HepG2 (cell line): Measurements from ENCODE around the gene GNG3. TPM values are rescaled to one million over a fixed set of nuclear protein-coding genes. Genes with fewer than 3 reads are reported as not detected.

Experiments
- ATAC-seq: fragments of 200-7000 bp; cut with Tn5 transposase; 3 replicates; pipeline ENCODE4 v1.9.1; 2020; ENCODE audit warnings: mild to moderate bottlenecking, moderate library complexity
- BruUV-seq: library from RNA; stranded (reverse); fragments of 400-500 nt; replicated peaks from 2 replicates; lab custom pipeline; 2021; lab: Mats Ljungman, UMichigan
- CTCF ChIA-PET: fragments of 300-600 bp; formaldehyde crosslinking; extraction: SDS; loops from one replicate; lab custom pipeline; 2021; ENCODE audit warnings: low total read pairs, inconsistent platforms, low intra/inter-chr PET ratio; lab: Yijun Ruan, JAX
- POLR2A ChIA-PET: fragments of 350-600 bp; sonication (Branson Sonifier 250); formaldehyde crosslinking; loops from one replicate; lab custom pipeline; 2020; ENCODE audit warnings: antibody characterized with exemption, inconsistent platforms; lab: Yijun Ruan, JAX
- DNase-seq: peaks from one replicate; pipeline ENCODE4 v3.0.0-alpha.2; 2015; ENCODE audit warnings: low spot score
- FAIRE-seq: peaks from 3 replicates; lab custom pipeline; 2011; peaks lifted over from hg19 to GRCh38; lab: Jason Lieb, UNC
- H2AFZ ChIP-seq: one replicate; pipeline ENCODE4 v1.6.1; 2011; ENCODE audit warnings: low read length, inconsistent platforms
- H3K27ac ChIP-seq: fragments of 300-600 bp; 3 replicates; pipeline ENCODE4 v1.8.0; 2011; ENCODE audit warnings: mixed run types, mild to moderate bottlenecking, mixed read lengths, low read length, inconsistent platforms; ENCODE audit not compliant: insufficient read depth; ENCODE audit errors: extremely low read length
- H3K27me3 ChIP-seq, 2 experiments: fragments of 200-600 bp in 1 of 2; 2 replicates in 1 of 2; 3 replicates in 1 of 2; pipeline versions ENCODE4 v1.6.0 to v1.8.0; 2011; ENCODE audit warnings: low read length in 2 of 2, mild to moderate bottlenecking in 2 of 2, moderate library complexity in 2 of 2, inconsistent platforms in 1 of 2; ENCODE audit not compliant: insufficient read depth in 2 of 2, control insufficient read depth in 1 of 2
- H3K36me3 ChIP-seq, 2 experiments: fragments of 200-600 bp in 1 of 2; replicated peaks in 1 of 2; 2 replicates in 1 of 2; 3 replicates in 1 of 2; pipeline versions ENCODE4 v1.5.1 to v1.8.0; 2011; ENCODE audit warnings: low read length in 2 of 2, inconsistent platforms in 1 of 2; ENCODE audit not compliant: insufficient read depth in 2 of 2, control insufficient read depth in 1 of 2
- H3K4me1 ChIP-seq: 2 replicates; pipeline ENCODE4 v1.5.1; 2012; ENCODE audit warnings: low read length, inconsistent platforms; ENCODE audit not compliant: insufficient read depth
- H3K4me2 ChIP-seq: 2 replicates; pipeline ENCODE4 v1.6.0; 2011; ENCODE audit warnings: low read depth, low read length, inconsistent platforms
- H3K4me3 ChIP-seq, 3 experiments: fragments of 200-600 bp in 1 of 3; sonication (generic), shearing (Covaris generic) in 1 of 3; replicated peaks in 1 of 3; 2 replicates each; pipeline ENCODE4 v1.5.1; 2011 to 2016; ENCODE audit warnings: low read length in 3 of 3, inconsistent platforms in 2 of 3, low read depth in 2 of 3, mild to moderate bottlenecking in 2 of 3, control low read depth in 1 of 3, mixed read lengths in 1 of 3; ENCODE audit not compliant: insufficient read depth in 1 of 3
- H3K79me2 ChIP-seq: one replicate; pipeline ENCODE4 v1.6.1; 2011; ENCODE audit warnings: low read length, inconsistent platforms; ENCODE audit not compliant: insufficient read depth
- H3K9ac ChIP-seq: 2 replicates; pipeline ENCODE4 v1.6.0; 2011; ENCODE audit warnings: mild to moderate bottlenecking, low read depth, low read length, inconsistent platforms; ENCODE audit not compliant: insufficient read depth
- H3K9me3 ChIP-seq: 2 replicates; pipeline ENCODE4 v1.5.1; 2012; ENCODE audit warnings: mild to moderate bottlenecking, low read length
- H4K20me1 ChIP-seq: 2 replicates; pipeline ENCODE4 v1.6.0; 2011; ENCODE audit warnings: inconsistent platforms, mild to moderate bottlenecking, low read length, moderate library complexity; ENCODE audit not compliant: insufficient read depth
- AHR ChIP-seq: IDR thresholded peaks from 2 replicates; pipeline ENCODE4 v1.6.1; 2018; ENCODE audit warnings: missing genetic modification reagents, missing compliant biosample characterization
- BORCS8-MEF2B ChIP-seq: sonication (generic); formaldehyde crosslinking; IDR thresholded peaks from 2 replicates; pipeline ENCODE4 v1.8.0; 2022; ENCODE audit warnings: mild to moderate bottlenecking, missing genetic modification reagents
- CENPX ChIP-seq: sonication (generic); formaldehyde crosslinking; IDR thresholded peaks from 2 replicates; pipeline ENCODE4 v1.9.0; 2021; ENCODE audit warnings: mild to moderate bottlenecking, missing genetic modification reagents, moderate library complexity
- HNF4A ChIP-seq: sonication (generic); formaldehyde crosslinking; IDR thresholded peaks from 2 replicates; pipeline ENCODE4 v1.4.0; 2020; ENCODE audit warnings: missing genetic modification reagents
- HOXA9 ChIP-seq: sonication (generic); formaldehyde crosslinking; IDR thresholded peaks from 2 replicates; pipeline ENCODE4 v1.8.1; 2022; ENCODE audit warnings: missing genetic modification reagents, mild to moderate bottlenecking, moderate library complexity, borderline replicate concordance
- NBN ChIP-seq: fragments of 450-650 bp; conservative IDR thresholded peaks from 2 replicates; pipeline ENCODE4 v1.6.1; 2017
- NFYC ChIP-seq: IDR thresholded peaks from 2 replicates; pipeline ENCODE4 v1.6.1; 2016; ENCODE audit warnings: missing genetic modification reagents, missing compliant biosample characterization
- ZFP41 ChIP-seq: sonication (generic); formaldehyde crosslinking; IDR thresholded peaks from 2 replicates; pipeline ENCODE4 v1.4.0; 2020; ENCODE audit warnings: mild to moderate bottlenecking, missing genetic modification reagents, borderline replicate concordance
- ZNF138 ChIP-seq: sonication (generic); formaldehyde crosslinking; IDR thresholded peaks from 2 replicates; pipeline ENCODE4 v1.5.0; 2020; ENCODE audit warnings: mild to moderate bottlenecking, low read depth, missing genetic modification reagents
- ZNF253 ChIP-seq: sonication (generic); formaldehyde crosslinking; IDR thresholded peaks from 2 replicates; pipeline ENCODE4 v1.8.0; 2022; ENCODE audit warnings: mild to moderate bottlenecking, missing genetic modification reagents, borderline replicate concordance
- ZNF564 ChIP-seq: sonication (generic); formaldehyde crosslinking; IDR thresholded peaks from 2 replicates; pipeline ENCODE4 v1.8.1; 2023; ENCODE audit warnings: mild to moderate bottlenecking, missing genetic modification reagents
- ZNF660 ChIP-seq: sonication (generic); formaldehyde crosslinking; IDR thresholded peaks from 2 replicates; pipeline ENCODE4 v1.5.1; 2020; ENCODE audit warnings: mild to moderate bottlenecking, low read depth, missing genetic modification reagents, borderline replicate concordance
- WGBS: methylation state at CpG from one replicate; pipeline ENCODE4 v1.1.6; 2017; ENCODE audit warnings: low lambda C conversion rate; 5-methylcytosine and 5-hydroxymethylcytosine counted together
- in situ Hi-C: cut with HindIII; loops from 2 replicates; pipeline ENCODE4 v1.10.0; 2017; ENCODE audit warnings: low pct_unique_long_range_greater_than_20kb; ENCODE audit not compliant: extremely low pct_ligation_motif_present
- intact Hi-C: fragments of 100-400 bp; cut with micrococcal nuclease; formaldehyde crosslinking; loops from one replicate; pipeline ENCODE4 v1.10.0; 2022; ENCODE audit not compliant: unreplicated experiment
- polyA plus RNA-seq, 8 experiments: library from polyadenylated mRNA; depleted of rRNA in 3 of 8; stranded (reverse) in 7 of 8; unstranded in 1 of 8; fragments of >200 nt; fragmentation: Illumina TruSeq in 4 of 8; extraction: Trizol in 4 of 8; gene quantifications; 2 replicates each; pipeline versions ENCODE4 v1.2.1 to v1.2.3, GENCODE V29; 2011 to 2016; ENCODE audit warnings: low read depth in 4 of 8, missing spikeins in 1 of 8, mixed read lengths in 1 of 8; ENCODE audit not compliant: insufficient read depth in 1 of 8
- total RNA-seq, 5 experiments: library from RNA; depleted of rRNA; stranded (reverse); fragments of >200 nt; fragmentation: Illumina TruSeq; extraction: Trizol; gene quantifications; 2 replicates each; pipeline ENCODE4 v1.2.3, GENCODE V29; 2016; ENCODE audit warnings: low read depth in 1 of 5
- TF ChIP-seq, protein P1 (sequence below): sonication (generic); formaldehyde crosslinking; IDR thresholded peaks from 2 replicates; pipeline ENCODE4 v1.4.0; 2020; ENCODE audit warnings: missing genetic modification reagents, borderline replicate concordance
- TF ChIP-seq, protein P2 (sequence below): sonication (generic); formaldehyde crosslinking; IDR thresholded peaks from 2 replicates; pipeline ENCODE4 v1.9.0; 2021; ENCODE audit warnings: mild to moderate bottlenecking, missing genetic modification reagents

GNG3 gene
- total and polyA plus RNA-seq, 2 of the 13 experiments (the other 11 are each of a cell fraction or from before 2014, with no cell fraction given), result not detected

DNA sequence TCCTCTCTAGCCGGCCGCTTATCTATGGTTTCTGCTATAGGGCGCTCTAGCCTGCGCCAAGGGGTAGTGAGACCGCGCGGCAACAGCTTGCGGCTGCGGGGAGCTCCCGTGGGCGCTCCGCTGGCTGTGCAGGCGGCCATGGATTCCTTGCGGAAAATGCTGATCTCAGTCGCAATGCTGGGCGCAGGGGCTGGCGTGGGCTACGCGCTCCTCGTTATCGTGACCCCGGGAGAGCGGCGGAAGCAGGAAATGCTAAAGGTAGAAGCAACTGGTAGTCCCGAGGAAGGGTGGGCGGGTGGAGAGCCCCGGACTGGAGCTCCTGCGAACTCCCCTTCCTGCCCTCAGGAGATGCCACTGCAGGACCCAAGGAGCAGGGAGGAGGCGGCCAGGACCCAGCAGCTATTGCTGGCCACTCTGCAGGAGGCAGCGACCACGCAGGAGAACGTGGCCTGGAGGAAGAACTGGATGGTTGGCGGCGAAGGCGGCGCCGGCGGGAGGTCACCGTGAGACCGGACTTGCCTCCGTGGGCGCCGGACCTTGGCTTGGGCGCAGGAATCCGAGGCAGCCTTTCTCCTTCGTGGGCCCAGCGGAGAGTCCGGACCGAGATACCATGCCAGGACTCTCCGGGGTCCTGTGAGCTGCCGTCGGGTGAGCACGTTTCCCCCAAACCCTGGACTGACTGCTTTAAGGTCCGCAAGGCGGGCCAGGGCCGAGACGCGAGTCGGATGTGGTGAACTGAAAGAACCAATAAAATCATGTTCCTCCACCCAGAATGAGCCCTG lies 35.7 kb upstream of the GNG3 start, which contains the start of the genes LBHD1 and UQCC3 (continued):
- TF ChIP-seq, protein P1, sequence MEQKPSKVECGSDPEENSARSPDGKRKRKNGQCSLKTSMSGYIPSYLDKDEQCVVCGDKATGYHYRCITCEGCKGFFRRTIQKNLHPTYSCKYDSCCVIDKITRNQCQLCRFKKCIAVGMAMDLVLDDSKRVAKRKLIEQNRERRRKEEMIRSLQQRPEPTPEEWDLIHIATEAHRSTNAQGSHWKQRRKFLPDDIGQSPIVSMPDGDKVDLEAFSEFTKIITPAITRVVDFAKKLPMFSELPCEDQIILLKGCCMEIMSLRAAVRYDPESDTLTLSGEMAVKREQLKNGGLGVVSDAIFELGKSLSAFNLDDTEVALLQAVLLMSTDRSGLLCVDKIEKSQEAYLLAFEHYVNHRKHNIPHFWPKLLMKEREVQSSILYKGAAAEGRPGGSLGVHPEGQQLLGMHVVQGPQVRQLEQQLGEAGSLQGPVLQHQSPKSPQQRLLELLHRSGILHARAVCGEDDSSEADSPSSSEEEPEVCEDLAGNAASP (CRISPR knock-in tag), result 0 out of 2 replicates have a peak, but pooled peaks have one; percentile 12
- no peak for TF ChIP-seq ZNF660 (CRISPR knock-in tag)
- TF ChIP-seq CENPX (CRISPR knock-in tag), result no peak
- TF ChIP-seq BORCS8-MEF2B (CRISPR knock-in tag), result 0 out of 2 replicates have a peak, but pooled peaks have one; percentile 67
- TF ChIP-seq ZNF253 (CRISPR knock-in tag), result 0 out of 2 replicates have a peak, but pooled peaks have one; percentile 5
- no peak for TF ChIP-seq NBN
- TF ChIP-seq NFYC (CRISPR knock-in tag), result no peak
- peak; percentile 42; the same call in 1 of the 2 replicates for TF ChIP-seq ZNF138 (CRISPR knock-in tag)

DNA sequence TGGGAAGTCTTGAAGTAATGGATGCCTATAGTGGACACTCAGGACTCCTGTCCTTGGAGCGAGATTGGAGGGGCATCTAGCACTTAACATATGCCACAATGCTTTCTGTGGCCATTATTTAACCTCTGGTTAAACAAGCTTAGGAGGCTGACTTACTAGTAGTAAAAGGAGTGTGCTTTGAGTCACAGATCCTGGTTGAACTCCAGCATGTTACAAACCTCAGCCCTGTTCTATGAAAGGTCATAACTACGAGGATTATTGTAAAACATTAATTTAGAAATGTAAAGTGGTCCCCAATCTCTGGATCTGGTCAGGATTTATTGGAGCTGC lies 34.3 kb upstream of the GNG3 start:
- Histone ChIP-seq H3K4me1 (peaks cover 59% of the 10 kb centered on the region), H3K27me3 (no peaks in the 10 kb centered on the region; a peak in 1 of 5 replicates), H3K4me2 (peak overlapping the region; percentile 76), H3K9me3 (no peaks in the 10 kb centered on the region), H3K36me3 (peaks cover 0 to 7% of the 10 kb centered on the region in 2 experiments; a peak in 1 of 5 replicates), H3K79me2 (peaks cover 26% of the 10 kb centered on the region), H3K9ac (peak overlapping the region; percentile 96; the same call in 1 of the 2 replicates), H2AFZ (no peak overlapping the region), H3K4me3 (peak overlapping the region in 2 of 3 experiments; percentile 3 to 98; a peak in 2 of 6 replicates), H3K27ac (peak overlapping the region; percentile 29), H4K20me1 (no peaks in the 10 kb centered on the region; the same call in 1 of the 2 replicates)
- ATAC-seq (no peak), DNase-seq (no peak), FAIRE-seq (no peak)
- in situ Hi-C loops, result no loop called here
- POLR2A ChIA-PET, result interaction anchor here (0.8 to 6.6 kb wide), 8 partner anchors 7 to 99 kb away, joined by 3 to 64 read pairs (median 19); partner anchors contain the start of genes C11orf98, CSKMT, EEF1G and GANAB
- 74% methylated on average over 2 of the region's 2 CpGs for WGBS
- intact Hi-C loops, result no loop called here
- CTCF ChIA-PET, result no interaction called here
- no TSS peak for BruUV-seq
- TF ChIP-seq ZNF564 (CRISPR knock-in tag) (no peak), AHR (CRISPR knock-in tag) (no peak), ZFP41 (CRISPR knock-in tag) (no peak), HOXA9 (CRISPR knock-in tag) (no peak), HNF4A (CRISPR knock-in tag) (no peak)
- TF ChIP-seq, protein P2, sequence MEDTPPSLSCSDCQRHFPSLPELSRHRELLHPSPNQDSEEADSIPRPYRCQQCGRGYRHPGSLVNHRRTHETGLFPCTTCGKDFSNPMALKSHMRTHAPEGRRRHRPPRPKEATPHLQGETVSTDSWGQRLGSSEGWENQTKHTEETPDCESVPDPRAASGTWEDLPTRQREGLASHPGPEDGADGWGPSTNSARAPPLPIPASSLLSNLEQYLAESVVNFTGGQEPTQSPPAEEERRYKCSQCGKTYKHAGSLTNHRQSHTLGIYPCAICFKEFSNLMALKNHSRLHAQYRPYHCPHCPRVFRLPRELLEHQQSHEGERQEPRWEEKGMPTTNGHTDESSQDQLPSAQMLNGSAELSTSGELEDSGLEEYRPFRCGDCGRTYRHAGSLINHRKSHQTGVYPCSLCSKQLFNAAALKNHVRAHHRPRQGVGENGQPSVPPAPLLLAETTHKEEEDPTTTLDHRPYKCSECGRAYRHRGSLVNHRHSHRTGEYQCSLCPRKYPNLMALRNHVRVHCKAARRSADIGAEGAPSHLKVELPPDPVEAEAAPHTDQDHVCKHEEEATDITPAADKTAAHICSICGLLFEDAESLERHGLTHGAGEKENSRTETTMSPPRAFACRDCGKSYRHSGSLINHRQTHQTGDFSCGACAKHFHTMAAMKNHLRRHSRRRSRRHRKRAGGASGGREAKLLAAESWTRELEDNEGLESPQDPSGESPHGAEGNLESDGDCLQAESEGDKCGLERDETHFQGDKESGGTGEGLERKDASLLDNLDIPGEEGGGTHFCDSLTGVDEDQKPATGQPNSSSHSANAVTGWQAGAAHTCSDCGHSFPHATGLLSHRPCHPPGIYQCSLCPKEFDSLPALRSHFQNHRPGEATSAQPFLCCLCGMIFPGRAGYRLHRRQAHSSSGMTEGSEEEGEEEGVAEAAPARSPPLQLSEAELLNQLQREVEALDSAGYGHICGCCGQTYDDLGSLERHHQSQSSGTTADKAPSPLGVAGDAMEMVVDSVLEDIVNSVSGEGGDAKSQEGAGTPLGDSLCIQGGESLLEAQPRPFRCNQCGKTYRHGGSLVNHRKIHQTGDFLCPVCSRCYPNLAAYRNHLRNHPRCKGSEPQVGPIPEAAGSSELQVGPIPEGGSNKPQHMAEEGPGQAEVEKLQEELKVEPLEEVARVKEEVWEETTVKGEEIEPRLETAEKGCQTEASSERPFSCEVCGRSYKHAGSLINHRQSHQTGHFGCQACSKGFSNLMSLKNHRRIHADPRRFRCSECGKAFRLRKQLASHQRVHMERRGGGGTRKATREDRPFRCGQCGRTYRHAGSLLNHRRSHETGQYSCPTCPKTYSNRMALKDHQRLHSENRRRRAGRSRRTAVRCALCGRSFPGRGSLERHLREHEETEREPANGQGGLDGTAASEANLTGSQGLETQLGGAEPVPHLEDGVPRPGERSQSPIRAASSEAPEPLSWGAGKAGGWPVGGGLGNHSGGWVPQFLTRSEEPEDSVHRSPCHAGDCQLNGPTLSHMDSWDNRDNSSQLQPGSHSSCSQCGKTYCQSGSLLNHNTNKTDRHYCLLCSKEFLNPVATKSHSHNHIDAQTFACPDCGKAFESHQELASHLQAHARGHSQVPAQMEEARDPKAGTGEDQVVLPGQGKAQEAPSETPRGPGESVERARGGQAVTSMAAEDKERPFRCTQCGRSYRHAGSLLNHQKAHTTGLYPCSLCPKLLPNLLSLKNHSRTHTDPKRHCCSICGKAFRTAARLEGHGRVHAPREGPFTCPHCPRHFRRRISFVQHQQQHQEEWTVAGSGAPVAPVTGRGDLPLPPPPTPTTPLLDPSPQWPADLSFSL (CRISPR knock-in tag), result no peak
